Activated CD4-positive, CD25-positive, alpha-beta regulatory T cell (primary cell): Measurements from ENCODE around the gene ERC2.
"Not testable (repeated sequence)": the region's sequence is repeated elsewhere in the genome, so short reads cannot be mapped to it uniquely, and the experiment has no call there.

Experiments
- DNase-seq, 4 experiments: peaks; one replicate each; lab custom pipeline; 2025; lab: John Stamatoyannopoulos, UW

ERC2 gene

DNA sequence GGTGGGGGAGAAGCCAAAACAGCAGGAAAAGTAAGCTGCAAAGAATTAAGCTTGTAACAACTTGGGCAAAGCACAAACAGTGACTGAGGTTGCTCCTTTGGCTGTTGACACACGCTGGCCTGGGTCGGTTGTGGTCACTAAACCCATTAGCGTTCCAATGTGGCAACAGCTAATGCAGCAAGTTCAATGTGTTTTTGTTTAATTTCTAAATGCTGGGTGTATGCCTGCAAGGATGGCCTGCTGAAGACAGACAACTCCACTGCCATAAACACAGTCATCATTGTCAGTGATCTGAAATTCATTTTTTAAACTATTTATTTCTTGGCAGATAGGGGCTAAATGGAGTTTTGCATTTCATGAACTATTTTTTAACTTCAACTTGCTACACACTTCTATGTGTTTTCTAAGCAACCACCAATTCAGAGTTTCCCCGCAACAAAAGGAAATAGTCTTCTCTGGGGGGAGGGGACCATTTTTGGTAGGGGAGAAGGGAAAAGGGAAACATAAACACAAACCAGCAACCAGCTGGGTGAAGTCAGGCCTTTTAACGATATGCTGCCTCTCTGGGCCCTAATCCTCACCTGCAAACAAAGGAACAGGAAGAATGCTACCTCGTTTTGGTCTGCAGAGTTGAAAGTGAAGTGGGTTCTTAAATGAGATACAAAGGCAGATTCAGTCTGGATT is 946.4 kb downstream of the ERC2 start:
- DNase-seq = no peak

DNA sequence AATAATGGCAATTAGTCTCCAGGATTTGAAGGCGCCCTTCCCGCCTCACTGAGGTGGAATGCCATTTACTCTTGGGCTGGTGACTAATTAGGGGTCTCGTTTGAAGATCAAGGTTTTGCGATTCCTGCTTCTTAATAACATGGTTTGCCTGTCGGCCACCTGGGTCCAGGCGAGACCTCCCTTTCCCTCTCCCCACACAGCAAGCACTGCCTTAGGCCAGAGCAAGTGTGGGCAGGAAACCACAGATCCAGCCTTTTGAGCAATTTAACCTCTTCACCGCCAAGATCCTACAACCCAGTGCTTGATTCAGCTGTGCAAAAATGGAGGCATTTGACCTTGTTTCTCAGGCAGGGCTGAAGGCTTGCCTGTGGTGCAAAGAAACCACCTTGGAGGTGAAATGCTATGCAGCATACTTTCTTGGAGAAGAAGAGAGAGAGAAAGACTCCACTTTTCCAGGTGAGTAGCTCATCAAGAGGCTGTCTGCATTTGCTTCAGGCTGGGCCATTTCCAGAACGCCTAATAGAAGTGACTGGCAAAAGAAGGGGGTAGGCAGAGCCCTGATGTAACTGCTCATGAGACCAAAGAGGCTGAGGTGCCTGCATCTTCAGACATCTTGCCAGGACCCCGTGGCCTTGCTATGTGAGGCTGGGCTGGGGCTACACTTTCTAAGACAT is 947.1 kb downstream of the ERC2 start:
- no peak for DNase-seq

DNA sequence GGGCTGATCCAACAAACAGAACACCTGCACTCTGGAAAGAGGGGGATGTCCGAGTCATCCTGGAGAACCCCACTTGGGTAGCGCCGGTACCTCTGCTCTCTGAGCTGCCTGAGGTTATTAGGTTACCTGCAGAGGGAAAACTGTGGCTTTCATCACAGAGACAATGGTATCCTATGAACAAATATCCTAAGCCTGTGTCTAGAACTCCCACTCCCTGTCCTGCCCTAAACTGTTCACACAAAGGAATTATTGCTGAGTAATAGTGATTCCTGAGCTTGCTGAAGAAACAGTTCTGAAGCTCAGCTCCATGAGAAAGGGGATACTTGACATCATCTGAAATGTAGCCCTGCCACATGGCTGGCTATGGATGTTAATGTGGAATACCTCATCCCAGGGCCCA is 949.2 kb downstream of the ERC2 start:
- no peak for DNase-seq

DNA sequence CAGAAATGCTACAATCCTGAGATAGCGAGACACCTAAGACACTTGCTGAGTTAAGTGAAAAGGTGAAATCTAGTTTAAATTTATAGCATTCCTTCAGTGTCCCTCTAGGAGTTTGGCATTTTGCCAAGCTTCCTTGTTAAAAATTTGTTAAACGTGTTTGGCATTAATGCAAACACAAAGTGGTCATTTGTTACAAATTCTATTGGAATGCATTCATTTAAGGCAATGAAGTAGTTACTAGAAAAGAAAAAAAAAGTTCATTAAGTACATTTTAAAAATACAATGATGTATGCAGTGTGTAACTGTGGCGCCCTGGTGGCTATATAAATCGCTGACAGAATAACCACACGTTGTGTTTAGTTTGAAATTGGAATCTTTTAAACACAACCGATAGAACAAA is 949.8 kb downstream of the ERC2 start:
- DNase-seq = no peak

DNA sequence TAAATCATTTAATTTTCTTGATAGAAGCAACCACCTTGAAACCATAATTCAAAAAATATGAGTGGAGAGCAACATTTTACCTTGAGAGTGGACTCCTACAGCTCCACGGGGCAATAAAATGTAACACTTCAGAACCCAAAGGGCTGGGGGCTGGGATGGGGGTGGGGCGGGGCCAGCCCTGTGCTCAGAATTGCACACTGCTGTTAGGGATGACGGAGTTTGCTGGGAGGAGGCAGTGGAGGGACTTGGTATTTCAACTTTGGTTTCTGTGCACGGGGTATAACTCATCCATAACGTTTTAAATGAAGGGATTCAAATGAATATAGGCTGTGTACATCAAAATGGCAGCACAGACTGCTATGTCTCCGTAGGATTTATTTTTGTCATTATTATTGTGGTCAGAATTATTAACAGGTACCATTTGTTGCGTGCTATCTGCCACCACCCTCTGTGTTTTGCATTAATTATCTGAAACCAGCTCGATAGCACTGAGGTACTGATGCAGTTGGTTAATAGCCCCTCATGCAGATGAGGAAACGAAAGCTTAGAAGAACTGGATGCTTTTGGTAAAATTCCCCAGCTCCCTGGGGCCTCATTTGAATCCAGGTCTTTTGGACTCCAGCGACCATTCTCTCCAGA is 951.8 kb downstream of the ERC2 start:
- DNase-seq = no peak

DNA sequence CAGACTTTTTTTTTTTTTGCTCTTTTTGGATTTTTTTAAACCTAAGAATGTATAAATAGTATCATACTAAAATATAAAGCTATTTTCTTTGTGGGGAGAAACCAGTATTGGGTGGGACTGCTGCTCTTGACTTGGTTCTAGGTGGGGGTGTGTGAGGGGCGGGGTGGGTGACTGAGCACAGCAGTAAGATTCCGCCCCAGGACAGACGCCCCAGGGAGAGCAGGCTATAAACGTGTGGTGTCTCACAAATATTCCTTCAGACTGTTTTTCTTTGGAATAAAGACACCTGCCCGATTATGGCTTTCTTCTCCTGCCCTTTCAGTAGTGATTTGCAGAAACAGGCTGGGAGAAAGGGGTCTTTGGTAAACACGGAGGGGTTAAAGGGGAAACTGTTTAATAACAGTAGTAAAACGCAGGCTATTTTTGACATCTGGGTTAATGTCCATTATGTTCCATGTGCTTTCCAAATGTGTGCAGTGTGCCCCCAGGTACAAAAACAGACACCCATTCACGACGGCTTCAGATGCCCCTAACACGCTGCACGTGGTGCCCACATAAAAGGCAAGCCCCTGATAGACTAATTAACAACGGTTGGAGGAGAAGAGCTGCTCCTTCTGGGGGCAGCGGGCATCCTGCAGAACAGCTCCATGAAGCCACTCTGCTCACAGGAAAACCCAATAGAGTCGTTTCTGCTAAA is 952.6 kb downstream of the ERC2 start:
- DNase-seq = no peak

- no peak for DNase-seq
Measured at GRCh38 chr3:55514962-55515361, 953.3 kb downstream of the ERC2 start.

DNA sequence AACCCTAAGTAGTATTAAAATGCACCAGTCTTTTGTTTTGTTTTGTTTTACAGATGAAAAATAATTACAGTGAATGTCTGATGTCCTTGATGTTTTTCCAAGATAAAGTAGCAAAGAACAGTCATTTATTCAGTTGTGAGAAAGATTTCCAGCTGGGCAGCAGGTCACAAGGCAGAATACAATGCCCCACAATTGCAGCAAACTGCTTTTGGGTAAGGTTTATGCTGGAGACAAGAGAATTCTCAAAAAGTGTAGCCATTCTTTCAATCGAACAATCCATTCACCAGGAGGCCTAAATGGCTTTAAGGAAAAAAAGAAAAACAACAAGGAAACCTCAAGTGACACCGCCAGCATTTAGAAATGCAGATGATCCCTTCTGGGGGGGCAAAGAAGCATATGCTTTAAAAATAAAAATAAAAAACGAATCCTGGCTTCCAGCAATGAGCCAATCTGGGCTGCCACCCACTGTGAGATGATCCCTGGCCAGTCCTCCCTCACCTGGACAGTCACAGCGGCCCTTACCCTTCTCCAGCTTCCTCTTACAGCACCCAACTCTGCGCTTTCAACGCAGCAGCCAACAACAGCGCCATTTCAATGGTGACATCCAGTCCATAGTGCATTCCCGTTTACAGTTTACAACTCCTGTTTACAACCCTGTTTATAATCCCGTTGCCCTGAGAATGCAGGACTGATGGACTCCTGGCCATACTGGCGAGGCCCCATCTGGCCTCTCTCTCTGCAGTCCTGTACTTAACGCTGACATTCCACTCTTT is 955.5 kb downstream of the ERC2 start:
- DNase-seq = no peak

DNA sequence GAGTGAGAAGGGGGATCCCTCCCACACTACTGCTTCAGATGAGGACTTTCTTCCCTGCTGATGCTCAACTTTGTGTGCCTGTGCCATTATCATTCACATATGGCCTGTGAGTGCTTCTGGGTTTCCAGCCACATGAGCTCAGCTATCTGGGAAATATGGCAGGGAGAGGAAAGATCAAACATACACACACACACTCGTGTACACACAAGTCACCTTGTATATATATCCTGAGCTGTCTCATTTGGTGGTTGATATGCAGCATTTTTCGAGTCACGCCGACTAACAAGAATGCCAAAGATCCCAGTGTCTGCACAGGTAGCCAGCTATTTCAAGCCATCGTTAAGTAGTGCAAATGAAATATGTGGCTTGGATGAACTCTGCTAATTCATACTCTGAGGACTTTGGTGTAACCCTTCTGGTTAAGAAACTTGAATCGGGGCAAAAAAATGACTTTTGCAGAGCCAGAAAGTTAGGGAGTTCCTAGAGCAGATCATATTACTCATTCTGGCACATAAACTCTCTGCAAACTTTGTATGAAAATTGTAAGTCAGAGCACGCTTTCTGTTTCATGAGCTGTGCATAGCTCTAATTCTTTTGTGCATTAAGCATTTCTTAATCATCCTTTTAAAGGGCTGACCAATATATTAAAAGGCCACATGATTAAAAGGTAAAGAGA is 956.2 kb downstream of the ERC2 start:
- DNase-seq = no peak

- no peak for DNase-seq
Measured at GRCh38 chr3:55508335-55508734, 959.9 kb downstream of the ERC2 start.

DNA sequence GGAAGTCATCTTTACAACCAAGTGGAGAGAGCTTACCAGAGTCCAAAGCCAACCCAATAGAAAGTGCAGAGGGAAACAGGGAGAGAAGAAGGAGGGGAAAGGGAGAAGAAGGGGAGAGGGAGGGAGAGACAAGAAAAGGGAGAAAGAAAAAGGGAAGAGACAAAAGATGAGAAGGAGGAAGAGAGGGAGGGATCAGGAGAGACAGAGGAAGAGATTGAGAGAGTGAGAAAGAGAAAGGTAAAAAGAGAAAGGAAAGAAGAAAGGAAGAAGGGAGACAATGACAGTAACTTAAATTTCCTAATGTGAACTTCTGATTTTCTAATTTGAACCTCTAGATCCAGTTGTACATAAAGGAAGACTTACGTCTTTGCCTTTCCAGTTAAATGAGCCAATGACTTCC is 960.5 kb downstream of the ERC2 start:
- no peak for DNase-seq

GRCh38 chr3:55505776-55506175 is 962.5 kb downstream of the ERC2 start:
- no peak for DNase-seq

- DNase-seq = not testable (repeated sequence)
Measured at GRCh38 chr3:55505102-55505501, 963.2 kb downstream of the ERC2 start.

DNA sequence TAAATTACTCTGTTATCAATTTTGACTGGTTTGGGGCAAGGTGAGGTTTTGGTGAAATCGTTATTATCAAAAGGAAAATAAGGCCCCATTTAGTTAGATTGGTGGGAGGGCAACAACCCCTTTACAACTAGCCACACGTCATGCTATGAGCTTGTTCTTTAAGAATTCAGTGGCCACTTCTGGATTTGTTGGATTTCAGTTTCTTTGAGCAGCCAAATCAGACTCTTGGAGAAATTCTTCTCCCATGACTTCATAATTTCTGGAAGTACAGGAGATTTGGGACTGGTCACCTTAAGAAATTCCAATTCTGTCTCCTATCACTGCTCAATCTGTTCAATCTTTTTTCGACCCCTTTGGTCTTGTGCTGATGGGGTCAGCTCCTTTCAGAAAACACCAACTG is 966.4 kb downstream of the ERC2 start:
- no peak for DNase-seq

DNA sequence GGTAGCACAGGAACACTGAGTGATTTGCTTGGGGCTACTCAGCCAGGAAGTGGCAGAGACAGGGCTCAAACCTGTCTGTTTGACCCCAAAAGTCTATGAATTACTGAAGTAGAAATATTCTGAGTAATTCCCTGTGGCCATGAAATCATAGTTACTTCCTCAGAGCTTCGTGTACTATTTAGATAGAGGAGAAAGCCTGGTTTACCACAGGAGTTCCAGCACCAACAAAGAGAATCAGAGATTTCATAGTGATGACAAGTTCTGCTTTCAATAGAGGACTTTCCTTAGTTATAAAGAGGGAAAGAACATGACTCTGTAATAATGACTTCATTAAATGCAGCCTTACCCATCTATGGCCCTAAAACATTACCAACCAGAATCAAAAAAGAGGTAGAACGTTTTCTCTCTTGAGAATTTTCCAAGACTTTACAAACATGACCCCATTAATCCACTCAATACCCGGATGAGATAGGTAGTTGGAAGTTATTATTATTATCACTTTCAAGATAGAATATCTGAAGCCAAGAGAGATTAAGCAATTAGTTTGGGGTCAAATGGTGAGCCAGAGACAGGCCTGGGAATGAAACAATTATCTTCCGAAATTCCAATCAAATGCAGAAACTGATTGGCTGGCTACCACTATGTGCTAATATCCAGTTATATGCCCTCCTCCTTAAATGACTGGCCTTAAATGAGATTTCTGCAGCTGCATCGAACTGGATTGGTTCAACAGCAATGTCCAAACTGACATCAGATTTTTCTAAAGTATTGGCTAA is 967.5 kb downstream of the ERC2 start:
- no peak for DNase-seq

DNA sequence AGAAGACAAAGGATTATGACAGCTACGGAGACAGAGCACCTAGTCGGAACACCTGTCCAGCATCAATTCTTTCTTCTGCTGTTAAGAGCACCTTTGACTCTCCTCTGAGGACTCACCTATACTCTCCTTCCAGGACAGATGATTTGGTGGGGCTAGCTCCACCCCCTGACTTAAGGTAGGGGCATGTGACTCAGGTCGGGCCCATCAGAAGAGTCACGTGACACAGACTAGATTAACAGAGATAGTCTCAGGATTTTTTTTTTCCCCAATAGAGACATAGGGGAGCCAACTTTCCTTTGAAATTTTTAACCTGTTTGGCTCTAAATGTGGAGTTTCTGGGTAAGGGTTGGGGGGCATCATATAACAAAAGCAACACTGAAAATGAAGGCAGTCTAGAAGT is 969.7 kb downstream of the ERC2 start:
- DNase-seq = no peak

- DNase-seq = no peak
Measured at GRCh38 chr3:55497250-55497649, 971.0 kb downstream of the ERC2 start.

DNA sequence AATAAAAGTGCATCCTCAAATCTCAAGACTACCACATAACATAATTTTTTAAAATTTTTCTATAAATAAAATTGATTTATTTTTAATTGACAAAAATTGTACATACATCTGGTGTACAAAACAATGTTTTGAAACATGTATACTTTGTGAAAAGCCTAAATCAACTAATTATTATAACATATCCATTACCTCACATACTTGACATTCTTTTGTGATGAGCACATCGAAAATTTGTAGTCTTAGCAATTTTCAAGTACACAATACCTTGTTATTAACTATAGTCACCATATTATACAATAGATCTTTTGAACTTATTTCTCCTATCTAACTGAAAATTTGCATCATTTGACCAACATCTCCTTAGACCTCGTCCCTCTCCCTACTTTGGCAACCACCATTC is 973.3 kb downstream of the ERC2 start:
- no peak for DNase-seq

GRCh38 chr3:55492976-55493375 is 975.3 kb downstream of the ERC2 start:
- no peak for DNase-seq

GRCh38 chr3:55491296-55491816 is 976.9 kb downstream of the ERC2 start:
- DNase-seq = no peak
